Measurements from ENCODE around the gene FBXO47.

FBXO47 gene

GRCh38 chr17:38969281-38969680, 2.1 kb upstream of the FBXO47 start:
- TF ChIP-seq CTCF (IDR thresholded peaks at IDR 0.05; ENCODE audit: low read depth, low read length, poor library complexity, severe bottlenecking) (no peak), EZH2phosphoT487 (IDR thresholded peaks at IDR 0.05; ENCODE audit: borderline replicate concordance, low read length) (no peak)
- Histone ChIP-seq H3K9me2 (replicated peaks; ENCODE audit: control insufficient read depth, low read length) (no peaks in the 10 kb centered on the region), H3K4me2 (ENCODE audit: low read length) (no peak overlapping the region), H3K4me1 (ENCODE audit: control insufficient read depth, low read length) (no peaks in the 10 kb centered on the region), H3K27ac (ENCODE audit: low read depth, low read length) (no peak overlapping the region), H3K4me3 (ENCODE audit: low read length) (no peak overlapping the region), H3K79me2 (ENCODE audit: control insufficient read depth, low read length) (no peaks in the 10 kb centered on the region), H4K20me1 (ENCODE audit: control insufficient read depth, insufficient read depth, low read depth, low read length) (no peaks in the 10 kb centered on the region), H3K27me3 (ENCODE audit: control insufficient read depth, low read length) (no peaks in the 10 kb centered on the region), H3K9me3 (ENCODE audit: control insufficient read depth, insufficient read depth, low read length) (no peaks in the 10 kb centered on the region), H3F3A (ENCODE audit: control insufficient read depth, insufficient read depth) (0 out of 2 replicates have a peak, but pooled peaks cover 2% of the 10 kb centered on the region), H3K36me3 (ENCODE audit: control insufficient read depth, low read length) (no peaks in the 10 kb centered on the region)

- no peak overlapping the region for H3K4me2 ChIP-seq (ENCODE audit: low read length)
- no peaks in the 10 kb centered on the region for H4K20me1 ChIP-seq (ENCODE audit: control insufficient read depth, insufficient read depth, low read depth, low read length)
- H3K27me3 ChIP-seq (ENCODE audit: control insufficient read depth, low read length), result no peaks in the 10 kb centered on the region
- no peaks in the 10 kb centered on the region for H3K9me2 ChIP-seq (replicated peaks; ENCODE audit: control insufficient read depth, low read length)
- no peaks in the 10 kb centered on the region for H3K79me2 ChIP-seq (ENCODE audit: control insufficient read depth, low read length)
- H3K36me3 ChIP-seq (ENCODE audit: control insufficient read depth, low read length), result no peaks in the 10 kb centered on the region
- H3K27ac ChIP-seq (ENCODE audit: low read depth, low read length), result no peak overlapping the region
- peaks cover 38% of the 10 kb centered on the region for H3K4me1 ChIP-seq (ENCODE audit: control insufficient read depth, low read length)
- peaks cover 18% of the 10 kb centered on the region for H3F3A ChIP-seq (ENCODE audit: control insufficient read depth, insufficient read depth)
- no peaks in the 10 kb centered on the region for H3K9me3 ChIP-seq (ENCODE audit: control insufficient read depth, insufficient read depth, low read length)
- TF ChIP-seq CTCF (IDR thresholded peaks at IDR 0.05; ENCODE audit: low read depth, low read length, poor library complexity, severe bottlenecking), result no peak
- no peak for TF ChIP-seq EZH2phosphoT487 (IDR thresholded peaks at IDR 0.05; ENCODE audit: borderline replicate concordance, low read length)
- no peak overlapping the region for H3K4me3 ChIP-seq (ENCODE audit: low read length)
Observed at GRCh38 chr17:38961413-38961812, 5.8 kb downstream of the FBXO47 start.

GRCh38 chr17:38960402-38960801, 6.8 kb downstream of the FBXO47 start:
- H3K9me2 ChIP-seq (replicated peaks; ENCODE audit: control insufficient read depth, low read length), result no peaks in the 10 kb centered on the region
- H3K4me3 ChIP-seq (ENCODE audit: low read length), result peak overlapping the region; percentile 7; the same call in 1 of the 2 replicates
- H3K79me2 ChIP-seq (ENCODE audit: control insufficient read depth, low read length), result no peaks in the 10 kb centered on the region
- TF ChIP-seq EZH2phosphoT487 (IDR thresholded peaks at IDR 0.05; ENCODE audit: borderline replicate concordance, low read length) (no peak), CTCF (IDR thresholded peaks at IDR 0.05; ENCODE audit: low read depth, low read length, poor library complexity, severe bottlenecking) (no peak)
- H3K9me3 ChIP-seq (ENCODE audit: control insufficient read depth, insufficient read depth, low read length), result no peaks in the 10 kb centered on the region
- no peak overlapping the region for H3K27ac ChIP-seq (ENCODE audit: low read depth, low read length)
- peaks cover 38% of the 10 kb centered on the region for H3K4me1 ChIP-seq (ENCODE audit: control insufficient read depth, low read length)
- H3K36me3 ChIP-seq (ENCODE audit: control insufficient read depth, low read length), result no peaks in the 10 kb centered on the region
- no peaks in the 10 kb centered on the region for H4K20me1 ChIP-seq (ENCODE audit: control insufficient read depth, insufficient read depth, low read depth, low read length)
- H3K27me3 ChIP-seq (ENCODE audit: control insufficient read depth, low read length), result no peaks in the 10 kb centered on the region
- peaks cover 18% of the 10 kb centered on the region for H3F3A ChIP-seq (ENCODE audit: control insufficient read depth, insufficient read depth)
- H3K4me2 ChIP-seq (ENCODE audit: low read length), result peak overlapping the region; percentile 31
